COLO668 (cell line): Measurements from ENCODE around the gene AGAP1.

Experiments
- DNase-seq: peaks from one replicate; lab custom pipeline; 2025; ENCODE audit not compliant: unreplicated experiment; lab: John Stamatoyannopoulos, UW

AGAP1 gene

DNA sequence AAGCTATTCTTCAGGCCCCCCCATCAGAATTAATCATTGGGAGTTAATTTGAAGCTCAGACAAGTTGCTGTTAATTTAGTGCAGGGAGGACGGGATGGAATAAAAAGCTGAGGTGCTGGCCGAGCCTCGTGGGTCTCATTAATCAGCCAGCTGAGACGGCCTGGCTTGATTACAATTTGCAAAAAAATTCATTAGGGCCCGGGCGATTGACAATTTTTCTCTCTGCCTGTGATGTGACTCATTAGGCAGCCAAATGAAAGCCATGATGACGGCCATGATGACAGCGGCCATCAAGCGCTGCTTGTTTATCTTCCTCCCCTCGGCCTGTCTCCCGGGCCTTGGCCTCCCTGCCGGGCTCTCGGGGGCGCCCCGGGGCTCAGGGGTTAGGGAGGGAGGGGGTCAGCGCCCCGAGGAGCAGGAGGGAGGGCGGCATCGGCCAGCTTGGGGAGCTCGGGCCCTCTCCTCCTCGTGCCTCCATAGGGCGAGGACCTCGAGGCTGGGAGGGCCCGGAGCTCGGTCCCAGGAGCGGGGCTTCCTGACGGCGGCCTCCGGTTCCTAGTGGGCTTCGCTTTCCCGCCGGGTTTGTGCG, 669.1 kb downstream of the AGAP1 start:
- no peak for DNase-seq

GRCh38 chr2:236163471-236164200, 669.8 kb downstream of the AGAP1 start:
- peak; percentile 36 for DNase-seq

DNA sequence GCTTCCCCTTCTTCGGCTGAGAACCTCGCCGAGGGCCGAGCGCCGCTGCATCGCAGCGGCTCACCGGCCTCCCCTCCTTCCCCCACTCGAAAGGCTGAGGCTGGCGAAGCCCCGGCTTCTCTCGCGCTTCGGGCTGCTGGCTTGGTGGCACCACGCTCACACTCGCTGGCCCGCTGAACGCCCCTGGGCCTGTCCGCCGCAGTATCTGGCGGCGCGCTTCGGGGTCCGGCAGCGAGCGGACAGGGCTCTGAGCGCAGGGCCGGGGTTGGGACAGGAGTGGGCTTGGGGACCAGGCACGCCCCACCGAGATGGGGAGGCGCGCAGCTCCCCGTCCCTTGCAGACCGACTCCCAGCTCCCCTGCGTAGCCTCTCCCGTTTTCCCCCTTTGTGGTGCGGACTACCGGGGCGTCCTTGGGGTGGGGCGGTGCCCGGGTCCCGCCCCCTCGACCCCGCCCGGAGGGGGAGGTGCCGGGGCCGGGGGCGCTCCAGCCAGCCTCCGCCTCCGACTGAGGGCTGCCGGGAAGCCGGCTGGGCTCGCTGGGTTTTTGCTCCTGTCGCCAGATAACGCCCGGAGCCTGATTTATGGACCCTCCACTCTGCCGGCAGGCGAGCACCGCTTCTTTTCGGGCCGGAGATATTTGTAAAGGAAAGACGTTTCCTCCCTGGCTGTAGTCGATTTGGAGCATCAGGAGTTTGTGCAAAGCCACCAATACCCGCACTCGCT, 670.5 kb downstream of the AGAP1 start:
- DNase-seq, result peak; percentile 52

DNA sequence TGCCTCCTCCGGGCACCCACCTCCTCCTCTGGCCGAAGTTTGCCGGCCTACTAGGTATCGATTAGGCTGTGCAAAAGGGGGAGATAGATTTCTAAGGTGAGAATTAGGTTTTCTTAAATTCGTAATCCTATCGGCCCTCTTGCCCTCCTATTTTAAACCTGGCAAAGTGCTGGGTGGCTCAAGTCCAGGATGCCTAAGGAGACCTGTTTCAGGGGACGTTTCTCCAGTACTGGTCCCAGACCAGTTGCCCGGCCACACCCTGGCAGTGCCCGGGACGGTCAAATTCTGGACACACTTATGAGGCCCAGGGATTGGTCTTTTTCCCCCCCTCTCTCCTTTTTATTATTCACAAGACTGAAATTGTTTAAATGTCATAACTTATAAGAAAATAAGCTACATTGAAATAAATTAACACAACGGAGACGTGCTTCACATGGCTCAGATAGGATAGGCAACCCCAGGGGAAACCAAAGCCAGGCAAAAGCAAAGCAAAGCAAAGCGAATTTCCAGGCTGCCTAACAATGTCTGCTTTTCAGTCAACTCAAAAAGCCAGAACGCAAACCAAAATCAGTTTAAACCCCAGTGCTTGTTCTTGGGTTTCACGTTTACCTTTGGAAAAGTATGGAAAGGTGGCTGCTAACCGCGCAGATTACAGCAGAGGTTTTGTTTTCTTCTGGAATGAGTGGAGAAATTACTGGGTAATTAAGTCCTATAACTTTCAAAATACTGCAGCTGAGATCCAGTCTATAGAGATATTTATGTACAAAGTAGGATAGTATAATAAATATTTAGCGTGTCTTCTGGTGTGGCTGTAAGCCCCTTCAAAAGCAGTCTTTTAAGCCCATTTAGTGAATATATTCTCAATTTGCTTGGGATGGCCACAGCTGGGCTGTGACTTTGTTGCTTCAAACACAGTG, 671.3 kb downstream of the AGAP1 start:
- DNase-seq, result no peak

GRCh38 chr2:236165842-236166795, 672.3 kb downstream of the AGAP1 start:
- DNase-seq, result no peak

GRCh38 chr2:236166796-236167296, 673.0 kb downstream of the AGAP1 start:
- DNase-seq, result no peak

GRCh38 chr2:236167297-236168109, 673.7 kb downstream of the AGAP1 start:
- DNase-seq, result peak; percentile 70

DNA sequence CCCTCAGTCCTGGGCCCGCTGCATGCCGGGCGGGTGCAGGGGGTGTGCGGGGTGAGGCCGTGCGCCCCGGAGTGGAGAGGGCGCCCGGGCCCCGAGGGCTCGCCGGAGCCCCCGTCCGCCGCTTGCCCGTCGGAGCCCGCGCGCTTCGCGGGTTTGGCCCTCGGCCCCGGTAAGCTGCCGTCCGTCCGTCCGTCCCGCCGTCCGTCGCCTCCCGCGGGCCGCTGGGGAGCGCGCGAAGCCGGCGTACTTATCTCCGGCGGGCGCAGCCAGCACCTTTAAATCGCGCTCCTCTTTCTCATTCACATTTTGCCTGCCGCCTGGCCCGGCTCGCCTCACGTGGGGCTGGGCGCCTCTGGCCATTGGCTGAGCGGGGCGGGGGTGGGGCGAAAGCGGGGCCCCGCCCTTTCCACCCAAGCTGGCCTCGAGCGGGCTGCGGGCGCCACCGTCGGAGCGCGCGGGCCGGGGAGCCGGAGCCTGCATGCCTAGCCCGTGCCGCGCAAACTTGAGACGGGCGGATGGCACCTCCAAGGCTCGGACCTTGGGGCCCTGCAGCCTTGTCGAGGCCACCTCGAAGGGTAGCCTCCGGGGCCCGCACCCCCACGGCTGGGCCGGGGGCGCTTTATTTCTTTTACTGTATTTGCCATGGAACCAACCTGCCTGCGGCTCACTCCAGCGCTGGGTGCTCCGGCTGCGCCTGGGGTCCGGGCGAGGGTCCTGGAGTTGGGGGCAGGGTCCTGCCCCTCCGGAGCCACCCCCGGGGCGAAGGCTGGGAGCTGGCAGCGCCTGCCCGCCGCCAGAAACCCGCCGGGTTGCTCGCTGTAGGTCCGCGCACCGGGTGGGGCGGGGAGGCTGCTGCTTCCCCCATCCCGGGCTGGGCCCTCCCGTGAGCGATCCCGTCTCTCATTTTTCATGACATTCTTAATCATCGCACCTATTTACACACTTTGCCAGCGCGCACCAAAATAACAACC, 674.6 kb downstream of the AGAP1 start, which contains the start of gene GBX2:
Gene GBX2, minus strand, starts transcription at position 277 of the 971 bp plus-strand sequence. CDS start 415 bp downstream, outside the sequence.
- peak; percentile 88 for DNase-seq

DNA sequence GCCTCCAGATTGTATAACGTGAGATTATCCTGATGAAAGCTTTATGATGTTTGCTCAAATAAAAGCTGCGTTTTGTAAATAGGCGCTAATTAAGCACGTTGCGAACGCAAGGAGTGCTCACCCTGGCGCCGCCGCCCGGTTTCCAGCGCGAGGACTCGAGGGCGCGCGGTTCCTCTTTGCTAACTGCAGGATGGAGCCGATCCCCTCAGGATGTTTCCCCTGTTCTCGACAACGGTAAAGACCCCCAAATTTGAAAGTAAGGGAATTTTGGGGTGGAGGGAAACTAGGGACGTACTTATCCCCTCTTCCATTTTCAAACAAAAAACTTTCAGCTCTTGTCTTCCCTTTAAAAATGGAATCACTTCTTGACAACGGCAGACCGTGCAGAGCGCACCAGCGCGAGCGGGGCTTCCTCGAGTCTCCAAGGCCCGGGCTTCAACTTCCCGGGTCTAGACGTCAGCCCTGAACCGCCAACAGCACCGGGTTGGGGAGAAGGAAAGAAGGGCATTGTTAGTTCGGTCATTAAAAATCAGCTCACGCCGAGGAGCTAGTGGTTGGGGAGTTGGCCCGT, 675.4 kb downstream of the AGAP1 start:
- DNase-seq, result peak; percentile 43

DNA sequence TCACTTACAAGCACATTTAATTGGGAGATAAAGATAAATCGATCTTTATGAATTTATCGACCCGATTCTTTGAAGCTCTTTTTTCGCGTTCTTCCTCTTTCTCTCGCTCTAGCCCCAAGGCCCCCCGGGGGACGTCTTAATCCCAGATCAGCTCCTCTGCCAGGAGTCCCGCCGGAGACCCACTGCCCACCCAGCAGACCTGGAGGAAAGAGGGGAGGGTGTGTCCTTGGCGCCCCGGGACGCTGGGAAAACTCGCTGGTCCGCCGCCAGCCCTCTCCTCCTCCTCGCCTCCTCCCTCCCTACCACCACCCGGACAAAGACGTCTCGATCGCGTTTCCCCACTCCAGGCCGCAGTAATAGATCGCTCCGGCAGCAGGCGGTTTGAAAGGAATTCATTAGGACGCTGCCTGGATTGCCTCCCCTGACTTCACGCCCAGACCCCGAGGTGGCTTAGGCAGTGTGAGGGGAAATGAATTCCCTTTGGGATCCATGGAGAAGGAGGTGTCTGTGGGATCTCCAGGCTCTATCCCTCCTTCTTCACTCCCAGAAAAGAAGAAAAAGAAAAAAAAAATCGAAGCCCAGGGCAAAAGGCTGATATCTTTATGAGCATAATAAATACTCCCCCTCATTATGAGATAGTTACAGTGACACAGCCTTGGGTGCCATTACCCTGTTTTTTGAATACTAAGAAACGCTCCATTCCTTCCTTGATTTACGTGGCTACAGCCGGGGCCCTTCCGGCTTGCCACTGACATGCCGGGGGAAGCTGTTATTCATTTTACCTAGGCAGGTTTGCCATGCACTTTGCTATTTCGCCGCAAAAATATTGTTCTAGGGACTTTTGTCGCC, 676.1 kb downstream of the AGAP1 start:
- DNase-seq, result no peak

DNA sequence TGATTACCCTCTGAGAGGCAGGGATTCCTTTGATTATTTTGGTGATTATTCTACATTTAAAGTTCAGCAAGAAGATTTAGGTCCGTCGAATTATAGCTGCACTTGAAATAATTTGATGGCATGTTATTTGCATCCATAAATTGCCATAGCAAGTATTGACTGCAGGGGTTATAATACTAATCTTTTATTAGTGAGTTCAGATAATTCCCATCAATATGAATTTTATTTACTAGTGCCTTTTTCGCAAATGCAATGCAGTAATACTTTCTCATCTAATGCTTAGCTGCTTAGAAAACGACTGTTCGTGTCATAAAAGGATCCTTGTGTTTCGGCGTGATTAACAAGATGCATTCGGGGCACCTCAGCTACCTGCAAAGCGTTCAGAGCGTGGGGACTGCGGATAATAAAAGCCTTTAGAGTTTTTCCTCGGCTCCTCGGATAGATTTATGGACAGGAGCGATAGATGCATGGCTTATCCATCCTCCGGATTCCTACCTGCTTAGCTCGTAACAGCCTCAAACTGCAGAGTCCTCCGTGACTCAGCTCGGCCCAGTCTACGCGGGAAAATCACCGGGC, 676.8 kb downstream of the AGAP1 start:
- no peak for DNase-seq

GRCh38 chr2:236171181-236171679, 677.4 kb downstream of the AGAP1 start:
- DNase-seq, result no peak

- DNase-seq, result no peak
Observed at GRCh38 chr2:236171680-236172254, 677.9 kb downstream of the AGAP1 start.

DNA sequence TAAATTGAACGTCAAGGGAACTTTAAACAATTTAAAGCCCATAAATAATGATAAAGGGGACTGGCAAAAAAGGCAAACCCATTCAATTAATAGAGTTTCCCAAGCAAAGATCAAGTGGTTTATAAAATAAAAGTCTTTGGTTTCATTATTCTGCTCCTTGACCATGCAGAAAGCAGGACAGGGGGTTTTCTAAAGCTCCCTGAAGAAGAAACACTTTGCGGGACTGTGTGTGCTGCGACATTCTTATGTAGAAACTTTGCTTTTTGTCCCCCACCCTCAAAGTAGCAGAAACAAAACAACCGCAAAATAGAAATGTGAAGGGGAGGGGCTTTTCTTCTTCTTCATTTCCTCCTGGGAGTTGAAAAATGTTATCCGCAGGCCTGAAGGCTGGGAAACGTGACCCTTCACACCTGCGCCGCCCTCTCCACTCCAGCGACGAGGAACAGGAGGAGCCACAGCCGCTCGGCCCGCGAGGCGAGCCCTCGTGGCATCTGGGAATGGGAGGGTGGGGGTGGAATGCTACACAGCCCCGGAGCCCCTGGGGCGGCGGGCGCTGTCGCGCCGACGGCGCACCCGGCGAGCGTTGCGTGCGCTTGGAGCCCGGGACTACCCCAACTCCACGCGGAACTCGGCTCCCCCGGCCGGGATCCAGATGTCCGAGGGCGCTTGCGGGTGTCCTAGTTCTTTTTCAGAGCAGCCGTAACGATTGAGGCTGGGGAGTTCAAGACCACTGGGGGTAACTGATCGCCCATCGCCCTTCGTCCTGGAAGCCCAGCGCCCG, 678.6 kb downstream of the AGAP1 start:
- DNase-seq, result peak; percentile 16
